VCaP (cell line): Measurements from ENCODE around the gene ARHGAP26.
A peak's percentile ranks its signal among the peaks of the same experiment; 100 is the strongest.

ENCODE experiments used
- H3K27ac ChIP-seq: fragments of 450-650 bp; 2 replicates; pipeline ENCODE4 v1.5.1; 2017
- TF ChIP-seq, protein P1 (sequence below): fragments of 450-650 bp; conservative IDR thresholded peaks from 2 replicates; pipeline ENCODE4 v1.5.1; 2017; ENCODE audit warnings: mild to moderate bottlenecking, moderate library complexity

ARHGAP26 gene

GRCh38 chr5:143019614-143020515, 249.7 kb downstream of the ARHGAP26 start:
- no peak overlapping the region for H3K27ac ChIP-seq
- TF ChIP-seq, protein P1, sequence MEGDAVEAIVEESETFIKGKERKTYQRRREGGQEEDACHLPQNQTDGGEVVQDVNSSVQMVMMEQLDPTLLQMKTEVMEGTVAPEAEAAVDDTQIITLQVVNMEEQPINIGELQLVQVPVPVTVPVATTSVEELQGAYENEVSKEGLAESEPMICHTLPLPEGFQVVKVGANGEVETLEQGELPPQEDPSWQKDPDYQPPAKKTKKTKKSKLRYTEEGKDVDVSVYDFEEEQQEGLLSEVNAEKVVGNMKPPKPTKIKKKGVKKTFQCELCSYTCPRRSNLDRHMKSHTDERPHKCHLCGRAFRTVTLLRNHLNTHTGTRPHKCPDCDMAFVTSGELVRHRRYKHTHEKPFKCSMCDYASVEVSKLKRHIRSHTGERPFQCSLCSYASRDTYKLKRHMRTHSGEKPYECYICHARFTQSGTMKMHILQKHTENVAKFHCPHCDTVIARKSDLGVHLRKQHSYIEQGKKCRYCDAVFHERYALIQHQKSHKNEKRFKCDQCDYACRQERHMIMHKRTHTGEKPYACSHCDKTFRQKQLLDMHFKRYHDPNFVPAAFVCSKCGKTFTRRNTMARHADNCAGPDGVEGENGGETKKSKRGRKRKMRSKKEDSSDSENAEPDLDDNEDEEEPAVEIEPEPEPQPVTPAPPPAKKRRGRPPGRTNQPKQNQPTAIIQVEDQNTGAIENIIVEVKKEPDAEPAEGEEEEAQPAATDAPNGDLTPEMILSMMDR, result no peak

DNA sequence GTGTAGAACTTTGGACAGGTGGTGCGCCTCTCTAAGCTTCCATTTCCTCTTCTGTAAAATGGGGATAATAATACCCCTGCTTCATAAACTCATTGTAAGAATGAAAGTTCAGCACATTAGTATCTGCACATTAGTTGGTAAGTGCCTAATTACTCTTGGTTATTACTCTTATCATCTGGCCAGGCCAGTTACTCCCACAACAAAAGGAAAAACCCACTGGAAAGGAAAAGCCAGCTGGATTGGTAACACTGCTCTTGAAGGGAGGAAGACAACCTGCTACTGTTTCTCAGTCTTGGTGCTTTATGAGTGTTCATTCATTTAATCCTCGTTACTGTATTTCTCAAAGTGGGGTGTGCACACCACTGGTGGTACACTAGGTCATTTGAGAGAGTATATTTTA, 251.4 kb downstream of the ARHGAP26 start:
- no peak overlapping the region for H3K27ac ChIP-seq
- TF ChIP-seq, protein P1, result no peak

- peak overlapping the region; percentile 49 for H3K27ac ChIP-seq
- TF ChIP-seq, protein P1, result no peak
These were observed 253.4 kb downstream of the ARHGAP26 start for GRCh38 chr5:143023411-143024096.

- TF ChIP-seq, protein P1, result no peak
- H3K27ac ChIP-seq, result peak overlapping the region; percentile 49
These were observed 254.2 kb downstream of the ARHGAP26 start for GRCh38 chr5:143024228-143024920.

- TF ChIP-seq, protein P1, result no peak
- no peak overlapping the region for H3K27ac ChIP-seq
These were observed 255.2 kb downstream of the ARHGAP26 start for GRCh38 chr5:143025376-143025775.

GRCh38 chr5:143025971-143026370, 255.8 kb downstream of the ARHGAP26 start:
- no peak overlapping the region for H3K27ac ChIP-seq
- TF ChIP-seq, protein P1, result no peak

GRCh38 chr5:143026380-143026779, 256.2 kb downstream of the ARHGAP26 start:
- TF ChIP-seq, protein P1, result no peak
- H3K27ac ChIP-seq, result no peak overlapping the region
